A549 (cell line): ENCODE measurements around the gene IFITM10.

Source experiments
- ELK1 ChIP-seq: fragments of 150-350 bp; IDR thresholded peaks from 2 replicates; pipeline ENCODE4 v1.6.1; 2014; ENCODE audit warnings: low read depth, mild to moderate bottlenecking, low read length
- MAZ ChIP-seq: fragments of 150-350 bp; IDR thresholded peaks from 2 replicates; pipeline ENCODE4 v1.6.1; 2014; ENCODE audit warnings: antibody characterized with exemption, low read depth, low read length, borderline replicate concordance
- MYC ChIP-seq: IDR thresholded peaks from 2 replicates; pipeline ENCODE4 v1.6.1; 2012; ENCODE audit warnings: mild to moderate bottlenecking, inconsistent platforms, low read length, improper control_type of control experiment, borderline replicate concordance
- POLR2A ChIP-seq: IDR thresholded peaks from 2 replicates; pipeline ENCODE4 v1.6.1; 2012; ENCODE audit warnings: mild to moderate bottlenecking, low read length
- RAD21 ChIP-seq, 2 experiments: fragments of >200 bp in 1 of 2; sonication (Bioruptor Twin) in 1 of 2; formaldehyde crosslinking in 1 of 2; IDR thresholded peaks in 1 of 2; conservative IDR thresholded peaks in 1 of 2; 2 replicates in 1 of 2; 3 replicates in 1 of 2; pipeline ENCODE4 v1.6.1; 2012 to 2018; ENCODE audit warnings: inconsistent platforms in 1 of 2
- TP53 ChIP-seq: fragments of 250-450 bp; sonication (Bioruptor Pico); IDR thresholded peaks from 2 replicates; pipeline ENCODE4 v1.5.0; 2021; ENCODE audit warnings: mild to moderate bottlenecking, moderate library complexity
- TF ChIP-seq, protein P1 (sequence below): fragments of >200 bp; sonication (Bioruptor Twin); formaldehyde crosslinking; IDR thresholded peaks from 3 replicates; pipeline ENCODE4 v1.5.1; 2016
- TF ChIP-seq, protein P2 (sequence below): IDR thresholded peaks from 2 replicates; pipeline ENCODE4 v1.6.1; 2012

DNA sequence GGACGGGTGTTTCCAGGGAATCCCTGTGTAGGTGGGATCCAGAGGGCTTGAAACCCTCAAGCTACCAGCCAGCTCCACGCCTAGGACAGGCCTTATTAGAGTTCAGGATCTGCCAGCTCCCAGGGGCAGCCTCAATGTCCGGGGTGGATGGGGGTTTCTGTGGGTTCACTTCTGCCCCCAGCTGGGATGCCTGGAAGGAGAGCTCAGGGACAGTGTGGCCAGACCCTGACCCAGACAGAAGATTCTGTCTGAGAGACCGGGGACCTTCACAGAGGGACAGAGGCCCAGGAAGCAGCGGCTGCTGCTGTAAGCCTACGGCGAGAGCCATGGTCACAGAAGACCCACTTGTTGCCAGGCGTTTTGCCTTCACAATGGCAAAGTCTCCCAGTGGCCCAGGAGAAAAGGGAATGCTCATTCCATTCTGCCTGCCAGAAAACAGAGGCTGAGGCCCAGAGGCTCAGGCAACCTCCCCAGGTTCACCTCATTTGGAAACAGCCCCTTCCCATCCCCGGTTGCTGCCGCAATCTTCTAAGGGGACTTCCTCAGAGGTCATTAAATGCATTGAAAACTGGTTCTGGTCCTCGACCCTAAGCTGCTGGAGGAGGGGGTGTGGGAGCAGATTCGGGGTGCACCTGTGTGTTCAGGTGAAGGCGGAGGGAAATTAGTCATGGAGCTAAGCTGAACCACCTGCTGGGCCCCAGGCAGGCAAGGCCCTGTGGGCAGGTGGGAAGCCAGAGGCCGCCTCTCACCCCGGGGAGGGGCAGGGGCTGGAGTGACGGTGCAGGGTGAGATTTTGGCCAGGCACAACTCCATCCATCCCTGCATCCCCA is 58.3 kb downstream of the IFITM10 start:
- TF ChIP-seq TP53 (CRISPR knock-in tag) (no peak), MYC (no peak), RAD21 (conservative IDR thresholded peaks at IDR 0.05 in 1 of 2, IDR thresholded peaks at IDR 0.05 in 1 of 2) (no peak), POLR2A (no peak), ELK1 (no peak), MAZ (no peak)
- TF ChIP-seq, protein P1, sequence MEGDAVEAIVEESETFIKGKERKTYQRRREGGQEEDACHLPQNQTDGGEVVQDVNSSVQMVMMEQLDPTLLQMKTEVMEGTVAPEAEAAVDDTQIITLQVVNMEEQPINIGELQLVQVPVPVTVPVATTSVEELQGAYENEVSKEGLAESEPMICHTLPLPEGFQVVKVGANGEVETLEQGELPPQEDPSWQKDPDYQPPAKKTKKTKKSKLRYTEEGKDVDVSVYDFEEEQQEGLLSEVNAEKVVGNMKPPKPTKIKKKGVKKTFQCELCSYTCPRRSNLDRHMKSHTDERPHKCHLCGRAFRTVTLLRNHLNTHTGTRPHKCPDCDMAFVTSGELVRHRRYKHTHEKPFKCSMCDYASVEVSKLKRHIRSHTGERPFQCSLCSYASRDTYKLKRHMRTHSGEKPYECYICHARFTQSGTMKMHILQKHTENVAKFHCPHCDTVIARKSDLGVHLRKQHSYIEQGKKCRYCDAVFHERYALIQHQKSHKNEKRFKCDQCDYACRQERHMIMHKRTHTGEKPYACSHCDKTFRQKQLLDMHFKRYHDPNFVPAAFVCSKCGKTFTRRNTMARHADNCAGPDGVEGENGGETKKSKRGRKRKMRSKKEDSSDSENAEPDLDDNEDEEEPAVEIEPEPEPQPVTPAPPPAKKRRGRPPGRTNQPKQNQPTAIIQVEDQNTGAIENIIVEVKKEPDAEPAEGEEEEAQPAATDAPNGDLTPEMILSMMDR, result no peak
- TF ChIP-seq, protein P2, sequence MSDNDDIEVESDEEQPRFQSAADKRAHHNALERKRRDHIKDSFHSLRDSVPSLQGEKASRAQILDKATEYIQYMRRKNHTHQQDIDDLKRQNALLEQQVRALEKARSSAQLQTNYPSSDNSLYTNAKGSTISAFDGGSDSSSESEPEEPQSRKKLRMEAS, result no peak
